ENCODE data around the gene CDKN1A. TPM values are rescaled to one million over a fixed set of nuclear protein-coding genes. Genes with fewer than 3 reads are reported as not detected.

Gene CDKN1A
- total RNA-seq, 1 experiment from 2014 or later: 17.4 TPM

- Histone ChIP-seq H3K27me3 (ENCODE audit: insufficient read depth, low read length) (no peaks in the 10 kb centered on the region), H3K79me2 (ENCODE audit: insufficient read depth, low read length) (no peaks in the 10 kb centered on the region), H4K20me1 (ENCODE audit: control insufficient read depth, insufficient read depth, insufficient read length) (no peaks in the 10 kb centered on the region)
These were observed 23.3 kb upstream of the CDKN1A start for GRCh38 chr6:36655085-36655724.

More at GRCh38 chr6:36655085-36655724, 23.3 kb upstream of the CDKN1A start:
- Mint-ChIP-seq H3K27me3 (ENCODE audit: low read depth) (peaks cover 8% of the 10 kb centered on the region), H3K4me1 (peaks cover 15% of the 10 kb centered on the region in 2 experiments), H3K36me3 (ENCODE audit: insufficient read depth in 1 of 3, low read depth in 3 of 3) (no peaks in the 10 kb centered on the region), H3K4me3 (no peak overlapping the region), H3K27ac (no peak overlapping the region), H3K9me3 (no peaks in the 10 kb centered on the region)
- Histone ChIP-seq H3K4me2 (ENCODE audit: insufficient read depth, insufficient read length, low read length) (no peak overlapping the region), H3K23me2 (ENCODE audit: insufficient read length, low read depth, low read length, poor library complexity, severe bottlenecking) (no peaks in the 10 kb centered on the region), H2AK5ac (ENCODE audit: insufficient read length, low read length) (no peak overlapping the region), H3K23ac (ENCODE audit: insufficient read length, low read depth, low read length) (no peak overlapping the region), H2AFZ (ENCODE audit: low read length) (no peak overlapping the region), H4K8ac (replicated peaks; ENCODE audit: insufficient read length, low read depth, low read length) (no peak overlapping the region), H4K91ac (ENCODE audit: insufficient read length, low read depth, low read length) (no peak overlapping the region), H2BK120ac (ENCODE audit: low read depth, low read length, poor library complexity, severe bottlenecking) (no peak overlapping the region), H2BK5ac (ENCODE audit: insufficient read length, low read length) (no peak overlapping the region), H3K9me3 (ENCODE audit: control insufficient read depth, low read depth, low read length) (no peaks in the 10 kb centered on the region), H3T11ph (ENCODE audit: low read length) (no peak overlapping the region), H2BK12ac (ENCODE audit: insufficient read length, low read depth, low read length) (no peak overlapping the region), H3K18ac (ENCODE audit: insufficient read length, low read depth, low read length) (no peak overlapping the region), H3K9ac (ENCODE audit: extremely low read depth, insufficient read length, low read length) (no peak overlapping the region), H2BK15ac (ENCODE audit: low read depth, low read length) (no peak overlapping the region), H3K56ac (ENCODE audit: insufficient read length, low read depth, low read length) (no peak overlapping the region), H2BK20ac (ENCODE audit: low read depth, low read length, poor library complexity, severe bottlenecking) (no peak overlapping the region), H3K4ac (ENCODE audit: low read depth, low read length) (no peak overlapping the region), H3K14ac (ENCODE audit: insufficient read depth, low read length) (no peak overlapping the region), H3K79me1 (ENCODE audit: insufficient read depth, low read depth, low read length, poor library complexity, severe bottlenecking) (no peaks in the 10 kb centered on the region), H4K5ac (ENCODE audit: insufficient read length, low read depth, low read length) (no peak overlapping the region), H3K4me1 (ENCODE audit: insufficient read depth, low read length) (no peaks in the 10 kb centered on the region), H3K27ac (ENCODE audit: insufficient read length, low read depth, low read length) (no peak overlapping the region)
- no peak for TF ChIP-seq CTCF (conservative IDR thresholded peaks at IDR 0.05)
- WGBS (ENCODE audit: extremely low coverage, insufficient read length, low lambda C conversion rate): no CpG with 5 or more reads among the region's 6 CpGs
- no peak for DNase-seq

Data from H9 (cell line).